Stimulated activated CD8-positive, alpha-beta memory T cell treated with anti-CD3 and anti-CD28 coated beads, Interleukin-12 subunit alpha, Interleukin-12 subunit beta, amount 100 ng/mL, for 1 hour (primary cell): ENCODE data around the gene SLC22A9.

Source experiments
- DNase-seq: peaks from one replicate; pipeline ENCODE4 v3.0.0-alpha.2; 2020; ENCODE audit warnings: low read depth

The SLC22A9 gene

DNA sequence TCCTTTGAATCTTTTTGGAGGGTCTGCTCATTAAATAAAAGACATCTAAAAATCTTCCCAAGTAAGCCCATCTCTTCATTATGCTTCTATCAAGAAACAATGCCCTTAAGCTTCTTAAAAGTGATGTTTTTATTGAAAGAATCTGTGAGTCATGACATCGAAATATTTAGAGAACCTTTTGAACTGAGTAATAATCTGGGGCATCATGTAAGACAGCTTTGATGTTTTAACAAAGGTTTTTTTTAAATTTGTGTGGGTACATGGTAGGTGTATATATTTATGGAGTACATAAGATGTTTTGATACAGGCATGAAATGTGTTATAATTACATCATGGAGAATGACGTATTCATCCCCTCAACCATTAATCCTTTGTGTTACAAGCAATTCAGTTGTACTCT is 74.6 kb downstream of the SLC22A9 start:
- DNase-seq = no peak

DNA sequence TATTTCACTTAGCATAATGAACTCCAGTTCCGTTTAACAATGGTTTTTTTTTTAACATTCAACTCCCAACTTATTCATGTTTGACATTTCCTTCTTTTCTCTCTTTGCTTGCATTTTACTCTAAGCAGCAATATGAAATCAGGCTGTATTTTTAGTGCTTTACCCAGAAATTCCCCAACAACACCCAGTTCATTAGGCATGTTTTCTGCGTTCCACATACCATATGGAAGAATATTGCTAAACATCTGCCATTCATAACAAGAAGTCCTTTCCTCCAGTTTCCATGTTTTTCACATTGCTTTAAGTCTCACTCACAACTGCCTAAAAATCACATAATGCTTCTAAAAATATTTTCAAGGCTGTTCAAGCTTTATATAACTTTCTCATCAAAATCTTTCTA is 75.5 kb downstream of the SLC22A9 start:
- no peak for DNase-seq

DNA sequence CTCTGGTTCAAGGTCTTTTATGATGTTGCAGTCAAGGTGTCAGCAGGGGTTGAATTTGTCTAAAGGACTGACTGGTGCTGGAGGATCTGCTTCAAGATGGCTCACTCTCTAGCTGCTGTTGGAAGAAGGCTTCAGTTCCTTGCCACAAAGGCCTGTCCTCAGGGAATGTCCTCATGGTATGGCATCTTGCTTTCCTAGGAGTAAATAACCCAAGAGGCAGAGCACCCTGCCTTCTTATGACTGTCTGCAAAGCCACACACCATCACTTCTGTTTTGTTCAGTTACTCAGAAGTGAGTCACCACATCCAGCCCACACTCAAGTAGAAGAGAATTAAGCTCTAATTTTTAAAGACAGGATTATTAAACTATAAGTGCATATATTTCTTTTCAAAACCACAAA is 76.1 kb downstream of the SLC22A9 start:
- no peak for DNase-seq

DNA sequence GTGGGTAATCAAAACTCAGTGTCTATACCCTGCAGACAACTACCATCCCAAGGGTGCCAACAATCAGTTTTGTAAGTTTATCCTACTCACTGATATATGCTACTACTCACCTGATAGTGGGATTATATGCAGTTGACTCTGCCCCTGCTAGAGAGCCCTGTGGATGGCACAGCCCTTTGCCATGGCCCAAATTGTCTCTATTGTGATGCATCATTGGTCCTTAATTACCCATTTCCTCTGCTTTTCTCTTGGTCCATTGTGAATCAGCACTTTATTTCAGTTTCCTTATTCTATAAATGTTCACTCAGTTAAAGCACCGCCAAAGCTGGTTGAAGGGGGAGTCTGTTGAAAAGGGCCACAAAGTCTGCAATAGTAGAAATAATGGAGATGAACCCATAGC is 79.1 kb downstream of the SLC22A9 start:
- no peak for DNase-seq

DNA sequence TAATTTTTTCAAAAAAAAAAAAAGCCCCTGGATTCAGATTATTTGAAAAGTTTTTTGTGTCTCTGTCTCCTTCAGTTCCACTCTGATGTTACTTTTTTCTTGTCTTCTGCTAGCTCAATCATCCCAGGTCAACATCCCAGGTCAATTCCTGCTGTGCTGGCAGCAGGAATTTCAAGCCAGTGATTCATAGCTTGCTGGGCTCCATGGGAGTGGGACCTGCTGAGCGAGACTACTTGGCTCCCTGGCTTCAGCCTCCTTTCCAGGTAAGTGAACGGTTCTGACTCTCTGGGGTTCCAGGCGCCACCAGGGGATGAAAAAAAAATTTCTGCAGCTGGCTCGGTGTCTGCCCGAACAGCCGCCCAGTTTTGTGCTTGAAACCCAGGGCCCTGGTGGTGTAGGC is 90.0 kb downstream of the SLC22A9 start:
- no peak for DNase-seq
